SU-DHL-6 (cell line): ENCODE measurements around the gene BANF1.

ENCODE experiments used
- EZH2phosphoT487 ChIP-seq: fragments of 200-600 bp; sonication (generic), shearing (Covaris generic); conservative IDR thresholded peaks from 2 replicates; pipeline ENCODE4 v1.6.1; 2018; ENCODE audit warnings: mild to moderate bottlenecking, antibody characterized with exemption, low read length, moderate library complexity, mixed read lengths
- TF ChIP-seq, protein P1 (sequence below): fragments of 200-600 bp; sonication (generic); IDR thresholded peaks from one replicate; pipeline ENCODE4 v1.5.1; 2017; ENCODE audit warnings: antibody characterized with exemption, mild to moderate bottlenecking, low read length, moderate library complexity; ENCODE audit not compliant: insufficient read depth, poor library complexity, severe bottlenecking

DNA sequence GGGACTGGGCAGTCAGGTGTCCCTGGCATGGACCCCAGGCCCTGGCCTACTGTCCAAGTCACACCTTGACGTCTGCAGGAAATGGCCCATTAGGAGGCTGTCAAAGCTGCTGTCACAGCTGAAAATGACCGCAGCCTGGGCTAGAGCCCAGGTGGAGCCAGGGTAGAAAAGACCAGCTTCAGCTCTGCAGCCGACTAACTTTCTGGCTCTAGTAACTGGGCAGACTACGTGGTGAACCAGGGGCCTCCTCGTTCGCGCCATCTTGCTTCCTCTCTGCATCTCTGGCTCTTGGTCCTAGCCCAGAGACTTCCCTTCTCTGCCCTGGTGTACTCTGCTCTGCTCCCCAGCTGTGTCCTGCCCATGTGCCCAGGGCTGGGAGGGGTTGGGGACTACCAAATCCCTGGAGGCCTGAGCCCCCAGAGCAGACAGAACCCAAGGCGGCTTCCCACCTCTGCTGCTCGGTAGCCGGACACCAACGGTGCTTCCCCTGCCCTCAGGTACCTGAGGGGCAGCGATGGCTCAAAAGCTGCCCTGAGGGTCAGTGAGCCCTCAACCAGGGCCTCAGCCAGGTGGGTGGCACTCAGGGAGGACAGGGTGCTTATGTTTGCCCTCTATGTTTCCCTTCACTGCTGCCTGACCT is 21.1 kb upstream of the BANF1 start:
- TF ChIP-seq, protein P1, sequence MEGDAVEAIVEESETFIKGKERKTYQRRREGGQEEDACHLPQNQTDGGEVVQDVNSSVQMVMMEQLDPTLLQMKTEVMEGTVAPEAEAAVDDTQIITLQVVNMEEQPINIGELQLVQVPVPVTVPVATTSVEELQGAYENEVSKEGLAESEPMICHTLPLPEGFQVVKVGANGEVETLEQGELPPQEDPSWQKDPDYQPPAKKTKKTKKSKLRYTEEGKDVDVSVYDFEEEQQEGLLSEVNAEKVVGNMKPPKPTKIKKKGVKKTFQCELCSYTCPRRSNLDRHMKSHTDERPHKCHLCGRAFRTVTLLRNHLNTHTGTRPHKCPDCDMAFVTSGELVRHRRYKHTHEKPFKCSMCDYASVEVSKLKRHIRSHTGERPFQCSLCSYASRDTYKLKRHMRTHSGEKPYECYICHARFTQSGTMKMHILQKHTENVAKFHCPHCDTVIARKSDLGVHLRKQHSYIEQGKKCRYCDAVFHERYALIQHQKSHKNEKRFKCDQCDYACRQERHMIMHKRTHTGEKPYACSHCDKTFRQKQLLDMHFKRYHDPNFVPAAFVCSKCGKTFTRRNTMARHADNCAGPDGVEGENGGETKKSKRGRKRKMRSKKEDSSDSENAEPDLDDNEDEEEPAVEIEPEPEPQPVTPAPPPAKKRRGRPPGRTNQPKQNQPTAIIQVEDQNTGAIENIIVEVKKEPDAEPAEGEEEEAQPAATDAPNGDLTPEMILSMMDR = no peak
- no peak for TF ChIP-seq EZH2phosphoT487
